WERI-Rb-1 (cell line): Measurements from ENCODE around the gene LPCAT4.

Experiments used
- DNase-seq: peaks from one replicate; pipeline ENCODE4 v3.0.0-alpha.2; 2020
- H3K27ac ChIP-seq: fragments of 250-450 bp; sonication (Bioruptor Pico); 2 replicates; pipeline ENCODE4 v1.5.1; 2020; ENCODE audit warnings: mild to moderate bottlenecking, moderate library complexity
- H3K27me3 ChIP-seq: fragments of 250-450 bp; sonication (Bioruptor Pico); 2 replicates; pipeline ENCODE4 v1.5.1; 2021; ENCODE audit warnings: mild to moderate bottlenecking, low read depth, moderate library complexity; ENCODE audit not compliant: insufficient read depth, severe bottlenecking
- H3K36me3 ChIP-seq: fragments of 250-450 bp; sonication (Bioruptor Pico); 2 replicates; pipeline ENCODE4 v1.5.1; 2020; ENCODE audit warnings: mild to moderate bottlenecking, moderate library complexity
- H3K4me3 ChIP-seq: 2 replicates; pipeline ENCODE4 v1.5.1; 2011; ENCODE audit warnings: low read depth, mild to moderate bottlenecking, control low read depth, low read length
- H3K9me3 ChIP-seq: fragments of 250-450 bp; sonication (Bioruptor Pico); 2 replicates; pipeline ENCODE4 v1.5.1; 2021; ENCODE audit warnings: mild to moderate bottlenecking, moderate library complexity; ENCODE audit not compliant: severe bottlenecking
- CTCF ChIP-seq: IDR thresholded peaks from 2 replicates; pipeline ENCODE4 v1.5.1; 2011; ENCODE audit warnings: low read depth, mild to moderate bottlenecking, control low read depth, inconsistent platforms, low read length

The LPCAT4 gene

DNA sequence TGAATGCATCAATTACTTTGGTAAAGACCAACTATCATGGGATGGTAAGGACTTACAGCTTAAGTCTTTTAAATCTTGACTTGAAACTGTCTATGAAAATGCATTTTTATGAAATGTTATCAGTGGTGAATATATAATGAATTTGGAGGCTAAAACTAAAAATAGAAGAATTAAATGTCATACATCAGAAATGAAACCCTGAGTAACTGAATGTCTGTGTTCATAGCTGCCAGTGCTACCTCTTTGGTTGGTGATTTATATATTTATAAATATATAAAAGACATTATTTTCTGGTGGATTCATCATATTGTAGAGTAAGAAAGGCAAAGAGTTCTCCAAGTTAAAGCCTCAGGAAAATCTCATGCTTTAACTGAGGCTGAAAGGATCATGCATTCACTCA is 41.6 kb downstream of the LPCAT4 start:
- no peak for TF ChIP-seq CTCF
- no peaks in the 10 kb centered on the region for H3K36me3 ChIP-seq
- no peaks in the 10 kb centered on the region for H3K27me3 ChIP-seq
- H3K9me3 ChIP-seq: no peaks in the 10 kb centered on the region
- H3K27ac ChIP-seq: no peak overlapping the region
- DNase-seq: no peak
- H3K4me3 ChIP-seq: no peak overlapping the region

GRCh38 chr15:34324933-34325332 is 42.1 kb downstream of the LPCAT4 start:
- Histone ChIP-seq H3K36me3 (no peaks in the 10 kb centered on the region), H3K27me3 (no peaks in the 10 kb centered on the region), H3K4me3 (no peak overlapping the region), H3K9me3 (no peaks in the 10 kb centered on the region), H3K27ac (no peak overlapping the region)
- no peak for TF ChIP-seq CTCF
- no peak for DNase-seq

GRCh38 chr15:34323217-34323616 is 43.8 kb downstream of the LPCAT4 start:
- H3K27me3 ChIP-seq: no peaks in the 10 kb centered on the region
- H3K36me3 ChIP-seq: no peaks in the 10 kb centered on the region
- no peaks in the 10 kb centered on the region for H3K9me3 ChIP-seq
- no peak for DNase-seq
- no peak for TF ChIP-seq CTCF
- no peak overlapping the region for H3K27ac ChIP-seq
- H3K4me3 ChIP-seq: no peak overlapping the region

DNA sequence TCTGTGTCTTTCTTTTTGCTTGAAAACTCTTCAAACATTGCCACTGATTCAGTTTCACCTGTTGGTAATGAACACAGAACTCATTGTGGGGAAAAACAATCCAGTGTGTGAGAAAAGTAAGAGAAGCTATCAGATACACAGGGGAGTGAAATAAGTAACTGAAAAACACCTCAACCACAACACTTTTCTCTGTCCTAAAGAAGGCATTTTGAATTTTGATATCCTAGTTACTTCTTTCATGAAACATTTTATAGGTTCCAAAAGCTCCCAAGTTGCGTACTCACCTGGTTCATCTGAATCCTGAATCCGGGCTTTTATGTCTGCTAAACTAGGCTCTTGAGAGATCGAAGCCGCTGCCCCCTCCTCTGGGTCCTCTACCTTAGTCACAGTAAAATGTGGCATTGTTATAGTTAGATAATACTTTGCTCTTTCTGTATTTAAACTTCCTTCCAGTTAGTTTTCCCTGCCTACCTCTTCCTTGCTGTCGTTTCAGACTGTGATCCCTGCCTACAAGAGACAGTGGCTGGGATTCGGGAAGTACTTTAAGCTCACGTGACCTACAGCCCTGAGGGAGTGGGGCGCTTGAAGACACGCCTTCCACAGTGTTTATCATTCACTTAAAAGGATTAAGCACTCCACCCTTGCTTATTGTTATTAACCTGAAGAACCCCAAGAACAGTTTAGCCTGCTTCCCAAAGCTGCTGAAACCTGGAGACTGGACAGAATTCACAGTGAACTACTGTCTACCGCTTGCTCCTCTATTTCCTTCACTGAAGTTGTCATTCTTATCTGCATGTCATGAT is 48.5 kb downstream of the LPCAT4 start:
- Histone ChIP-seq H3K36me3 (no peaks in the 10 kb centered on the region), H3K27ac (peak overlapping the region; percentile 51), H3K4me3 (peak overlapping the region; percentile 75), H3K27me3 (no peaks in the 10 kb centered on the region), H3K9me3 (no peaks in the 10 kb centered on the region)
- DNase-seq: peak; percentile 80
- TF ChIP-seq CTCF: no peak

- Histone ChIP-seq H3K27me3 (no peaks in the 10 kb centered on the region), H3K9me3 (no peaks in the 10 kb centered on the region), H3K36me3 (no peaks in the 10 kb centered on the region), H3K27ac (no peak overlapping the region), H3K4me3 (no peak overlapping the region)
- TF ChIP-seq CTCF: no peak
- DNase-seq: no peak
These were observed 52.2 kb downstream of the LPCAT4 start for GRCh38 chr15:34314491-34315490.
